ENCODE data around the gene TBC1D13.
"Not testable (repeated sequence)": the region's sequence is repeated elsewhere in the genome, so short reads cannot be mapped to it uniquely, and the experiment has no call there.

TBC1D13 gene

DNA sequence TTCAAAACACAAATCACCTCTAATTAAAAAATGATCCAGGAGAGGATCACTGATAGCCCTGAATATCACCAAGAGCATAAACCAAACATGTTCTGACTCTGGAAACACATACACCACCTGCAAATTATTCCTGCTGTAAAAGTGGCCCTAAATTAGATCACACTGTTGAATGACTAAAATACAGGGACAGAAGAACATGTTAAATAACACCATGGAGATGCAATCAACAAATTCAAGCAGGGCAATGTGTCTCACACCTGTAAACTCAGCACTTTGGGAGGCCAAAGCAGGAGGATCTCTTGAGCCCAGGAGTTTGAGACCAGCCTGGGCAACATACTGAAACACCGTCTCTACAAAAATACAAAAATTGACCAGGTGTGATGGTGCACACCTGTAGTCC, 60.8 kb downstream of the TBC1D13 start:
- no peak for DNase-seq (ENCODE audit: low read depth)

- DNase-seq (ENCODE audit: low read depth): not testable (repeated sequence)
These were observed 64.0 kb downstream of the TBC1D13 start for GRCh38 chr9:128851024-128851423.

DNA sequence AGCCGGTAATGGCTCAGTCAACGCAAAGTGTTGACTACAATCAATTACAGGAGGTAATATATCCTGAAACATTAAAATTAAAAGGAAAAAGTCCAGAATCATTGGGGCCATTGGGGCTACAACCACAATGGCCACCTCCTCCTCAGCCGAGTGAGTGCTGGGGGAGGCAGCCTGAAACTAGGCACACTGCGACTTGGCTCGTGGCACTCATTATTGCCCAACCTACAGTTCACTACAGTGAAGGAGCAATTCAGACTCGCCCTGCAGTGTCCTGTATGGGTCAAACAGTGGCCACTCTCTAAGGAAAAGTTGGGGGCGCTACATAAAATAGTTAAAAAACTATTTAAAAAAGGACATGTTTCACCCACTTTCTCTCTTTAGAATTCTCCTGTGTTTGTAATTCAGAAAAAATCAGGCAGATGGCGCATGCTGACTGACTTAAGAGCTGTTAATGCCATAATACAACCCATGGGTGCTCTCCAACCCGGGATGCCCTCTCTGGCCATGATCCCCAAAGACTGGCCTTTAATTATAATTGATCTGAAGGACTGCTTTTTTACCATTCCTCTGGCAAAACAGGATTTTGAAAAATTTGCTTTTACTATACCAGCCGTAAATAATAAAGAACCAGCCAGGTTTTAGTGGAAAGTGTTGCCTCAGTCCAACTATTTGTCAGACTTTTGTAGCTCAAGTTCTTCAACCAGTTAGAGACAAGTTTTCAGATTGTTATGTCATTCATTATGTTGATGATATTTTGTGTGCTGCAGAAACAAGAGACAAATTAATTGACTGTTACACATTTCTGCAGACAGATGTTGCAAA, 64.9 kb downstream of the TBC1D13 start:
- not testable (repeated sequence) for DNase-seq (ENCODE audit: low read depth)

DNA sequence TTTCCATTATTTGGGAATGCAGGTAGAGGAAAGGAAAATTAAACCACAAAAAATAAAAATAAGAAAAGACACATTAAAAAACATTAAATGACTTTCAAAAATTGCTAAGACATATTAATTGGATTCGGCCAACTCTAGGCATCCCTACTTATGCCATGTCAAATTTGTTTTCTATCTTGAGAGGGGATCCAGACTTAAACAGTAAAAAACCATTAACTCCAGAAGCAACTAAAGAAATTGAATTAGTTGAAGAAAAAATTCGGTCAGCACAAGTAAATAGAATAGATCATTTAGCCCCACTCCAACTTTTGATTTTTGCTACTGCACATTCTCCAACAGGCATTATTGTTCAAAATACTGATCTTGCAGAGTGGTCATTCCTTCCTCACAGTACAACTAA, 65.6 kb downstream of the TBC1D13 start:
- not testable (repeated sequence) for DNase-seq (ENCODE audit: low read depth)

DNA sequence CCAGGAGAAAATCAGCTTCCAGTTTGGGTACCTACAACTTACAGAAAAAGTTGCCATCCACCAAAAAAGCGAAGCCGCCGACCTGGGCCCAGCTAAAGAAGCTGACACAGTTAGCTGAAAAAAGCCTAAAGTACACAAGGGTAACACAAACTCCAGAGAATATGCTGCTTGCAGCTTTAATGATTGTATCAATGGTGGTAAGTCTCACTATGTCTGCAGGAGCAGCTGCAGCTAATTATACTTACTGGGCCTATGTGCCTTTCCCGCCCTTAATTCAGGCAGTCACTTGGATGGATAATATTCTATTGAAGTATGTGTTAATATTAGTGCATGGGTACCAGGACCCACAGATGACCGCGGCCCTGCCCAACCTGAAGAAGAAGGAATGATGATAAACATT, 67.4 kb downstream of the TBC1D13 start:
- not testable (repeated sequence) for DNase-seq (ENCODE audit: low read depth)

GRCh38 chr9:128858476-128858875, 71.4 kb downstream of the TBC1D13 start:
- not testable (repeated sequence) for DNase-seq (ENCODE audit: low read depth)
